CD4-positive, alpha-beta T cell treated with Interleukin-4 for 4 hours (primary cell): ENCODE data around the gene TMOD3.

Source experiments
- DNase-seq: peaks from one replicate; pipeline ENCODE4 v3.0.0-alpha.2; 2020

TMOD3 gene

DNA sequence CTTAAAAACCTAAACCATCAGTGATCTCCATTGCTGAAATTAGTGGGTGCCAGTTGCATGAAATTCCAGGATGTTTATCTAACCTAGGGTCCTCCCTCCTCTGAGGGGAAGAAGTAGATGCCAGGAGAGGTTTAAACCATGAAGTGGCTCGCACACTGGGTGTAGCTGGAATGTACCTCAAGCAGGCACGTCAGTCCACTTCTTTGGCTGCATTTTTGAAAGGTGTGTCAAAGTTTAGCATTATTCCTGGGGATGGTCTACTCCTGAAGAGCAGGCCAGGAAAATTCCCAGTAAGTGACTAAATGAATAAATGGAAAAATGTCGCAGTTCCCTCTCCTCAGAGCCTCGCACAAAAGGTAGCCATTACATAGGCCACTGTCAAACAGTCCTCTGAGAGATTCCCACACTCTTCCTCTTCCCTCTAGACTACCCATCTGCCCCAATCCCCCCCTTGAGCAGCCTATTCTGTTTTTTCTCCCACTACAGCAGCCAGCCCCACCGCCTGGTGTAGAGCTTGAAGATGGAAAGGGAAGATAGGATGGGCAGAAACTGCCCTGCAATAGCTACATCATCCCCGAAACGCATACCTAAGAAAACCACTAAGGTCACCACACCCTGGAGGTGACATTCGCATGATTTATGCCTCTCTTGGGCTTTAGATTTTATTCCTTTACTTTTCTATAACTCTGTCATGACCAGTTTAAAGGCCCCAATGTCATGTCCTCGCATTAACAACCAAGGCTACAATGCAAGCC lies 655 bp upstream of the TMOD3 start:
- no peak for DNase-seq

DNA sequence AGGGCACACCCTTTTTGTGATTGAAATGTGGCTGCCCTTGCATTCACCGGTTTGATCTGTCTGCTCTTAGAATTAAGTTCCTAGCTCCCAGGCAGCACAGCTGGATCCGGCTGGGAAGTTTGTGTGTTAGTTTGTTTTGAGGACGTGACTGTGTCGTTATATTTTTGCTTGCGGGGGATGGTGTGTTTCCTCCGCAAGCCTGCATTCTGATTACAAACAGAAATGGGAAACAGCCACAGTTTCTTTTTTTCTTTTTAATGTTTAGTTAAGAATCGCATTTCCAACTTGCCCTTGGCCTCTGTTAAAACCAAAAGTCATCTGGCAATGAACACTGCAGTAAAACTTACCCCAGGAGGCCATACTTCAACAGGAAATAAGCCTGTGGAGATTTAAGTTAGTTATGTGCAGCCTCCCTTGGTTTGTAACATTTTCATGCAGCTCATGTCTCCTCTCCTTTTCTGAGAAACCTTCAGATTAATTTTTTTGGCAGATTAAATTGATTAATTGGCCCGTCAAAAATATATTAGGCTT lies 888 bp downstream of the TMOD3 start:
- no peak for DNase-seq

DNA sequence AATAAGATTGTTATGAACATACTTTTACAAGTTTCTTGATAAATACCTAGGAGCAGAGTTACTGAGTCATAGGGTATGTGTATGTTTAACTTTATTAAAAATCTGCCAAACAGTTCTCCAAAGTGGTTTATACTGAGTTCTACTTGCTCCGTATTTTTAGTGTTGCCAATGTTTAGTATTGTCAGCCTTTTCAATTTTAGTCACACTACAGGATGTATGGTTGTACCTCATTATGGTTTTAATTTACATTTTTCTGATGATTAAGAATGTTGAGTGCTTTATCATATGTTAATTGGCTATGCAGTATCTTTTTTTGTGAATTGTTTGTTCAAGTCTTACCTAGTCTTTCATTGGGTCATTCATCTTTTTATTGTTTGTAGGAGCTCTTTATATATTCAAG lies 4.3 kb downstream of the TMOD3 start:
- no peak for DNase-seq

DNA sequence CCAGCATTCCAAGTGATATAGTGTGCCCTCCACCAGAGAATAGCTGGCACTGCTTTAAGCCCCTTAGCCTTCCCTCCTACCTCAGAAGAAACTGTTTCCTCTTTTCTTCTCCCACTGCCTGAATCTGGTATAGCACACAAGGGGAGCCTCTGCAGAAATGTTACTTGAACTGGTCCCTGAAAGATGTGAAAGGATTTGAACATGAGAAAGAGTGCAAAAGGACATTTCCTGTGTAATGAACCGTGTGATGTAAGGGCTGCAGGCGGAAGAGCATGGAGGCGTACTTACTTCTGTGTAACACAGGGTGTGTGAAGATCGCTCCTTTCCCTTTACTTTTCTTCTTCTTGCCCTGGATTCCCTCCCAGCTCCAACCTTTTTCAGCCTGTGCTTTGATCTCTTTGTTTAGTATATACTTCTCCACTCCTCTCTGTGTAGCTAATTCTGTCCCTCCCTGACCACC lies 8.4 kb downstream of the TMOD3 start:
- no peak for DNase-seq

DNA sequence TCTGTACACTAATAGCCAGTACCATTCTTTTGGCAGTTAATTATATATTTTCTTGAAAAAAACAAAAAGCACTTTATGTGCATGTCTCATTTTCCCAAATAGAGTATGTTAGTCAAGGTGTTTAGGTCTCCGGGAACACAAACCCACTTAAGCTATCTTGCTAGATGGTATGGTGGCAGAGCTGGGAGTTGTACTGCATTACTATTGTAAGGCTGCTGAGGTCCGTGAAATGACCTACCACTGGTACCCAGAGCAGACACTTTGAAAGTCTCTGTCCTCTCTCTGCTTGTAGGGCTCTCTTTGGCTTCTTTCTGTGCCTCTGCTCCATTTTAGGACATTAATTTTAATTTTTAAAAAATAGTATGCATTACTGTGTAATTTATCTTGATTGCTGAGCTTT lies 8.8 kb downstream of the TMOD3 start:
- no peak for DNase-seq

DNA sequence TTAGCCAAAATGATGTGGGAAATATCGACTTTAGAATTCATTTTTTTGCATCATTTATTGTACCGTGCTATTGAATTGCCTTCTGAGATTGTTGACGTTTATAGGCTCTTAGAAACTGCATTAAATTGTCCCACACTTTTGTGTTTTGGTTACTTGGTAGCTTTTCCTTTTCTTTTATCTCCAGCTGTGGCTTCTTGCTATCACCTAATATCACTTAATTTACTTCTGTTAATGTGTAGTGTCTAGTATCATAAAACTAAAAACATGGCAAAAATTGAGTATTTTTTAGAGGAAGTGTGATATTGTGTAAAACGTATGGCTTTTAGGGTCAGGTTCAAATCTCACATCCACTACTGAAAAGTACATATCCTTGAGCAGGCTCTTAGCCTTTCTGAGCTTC lies 11.2 kb downstream of the TMOD3 start:
- DNase-seq = no peak

DNA sequence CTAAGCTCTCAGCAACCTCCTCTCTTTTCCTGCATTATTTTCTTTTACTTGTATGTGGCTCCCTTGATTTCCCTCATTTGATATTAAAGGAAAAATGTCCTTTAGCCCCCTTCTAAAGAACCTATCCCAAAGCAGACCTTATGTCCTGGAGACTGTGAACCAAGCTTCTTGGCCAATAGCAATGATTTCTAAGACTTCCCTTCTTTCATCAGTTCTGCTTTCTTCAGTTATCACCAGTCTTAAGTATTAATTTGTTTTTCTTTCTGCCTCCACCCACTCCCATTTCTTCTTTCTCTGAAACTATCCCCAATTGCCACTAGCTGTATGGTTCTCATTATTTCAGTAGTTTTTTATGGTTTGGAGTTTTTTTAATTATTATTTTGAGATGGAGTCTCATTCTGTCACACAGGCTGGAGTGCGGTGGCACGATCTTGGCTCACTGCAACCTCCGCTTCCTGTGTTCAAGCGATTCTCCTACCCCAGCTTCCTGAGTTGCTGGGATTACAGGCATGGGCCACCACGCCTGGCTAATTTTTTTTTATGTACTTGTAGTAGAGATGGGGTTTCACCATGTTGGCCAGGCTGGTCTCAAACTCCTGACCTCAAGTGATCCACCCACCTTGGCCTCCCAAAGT lies 12.1 kb downstream of the TMOD3 start:
- DNase-seq = no peak

DNA sequence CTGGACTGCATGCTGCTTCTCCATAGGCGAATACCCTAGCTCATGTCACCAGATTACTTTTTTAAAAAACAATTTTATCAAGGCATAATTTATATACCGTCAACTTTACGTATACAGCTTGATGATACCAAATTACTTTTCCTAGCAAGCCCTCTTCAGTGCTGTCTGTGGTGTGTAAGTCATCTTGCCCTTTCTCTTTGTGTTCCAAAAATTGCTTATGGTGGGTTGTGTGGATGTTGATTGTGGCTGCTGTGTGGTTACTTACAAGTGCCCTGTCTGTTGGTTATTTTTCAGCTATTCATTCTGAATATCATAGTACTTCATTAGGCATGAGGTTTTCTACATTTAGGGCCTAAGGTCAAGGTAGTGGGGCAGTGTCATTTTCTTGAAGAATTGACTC lies 12.8 kb downstream of the TMOD3 start:
- DNase-seq = no peak

DNA sequence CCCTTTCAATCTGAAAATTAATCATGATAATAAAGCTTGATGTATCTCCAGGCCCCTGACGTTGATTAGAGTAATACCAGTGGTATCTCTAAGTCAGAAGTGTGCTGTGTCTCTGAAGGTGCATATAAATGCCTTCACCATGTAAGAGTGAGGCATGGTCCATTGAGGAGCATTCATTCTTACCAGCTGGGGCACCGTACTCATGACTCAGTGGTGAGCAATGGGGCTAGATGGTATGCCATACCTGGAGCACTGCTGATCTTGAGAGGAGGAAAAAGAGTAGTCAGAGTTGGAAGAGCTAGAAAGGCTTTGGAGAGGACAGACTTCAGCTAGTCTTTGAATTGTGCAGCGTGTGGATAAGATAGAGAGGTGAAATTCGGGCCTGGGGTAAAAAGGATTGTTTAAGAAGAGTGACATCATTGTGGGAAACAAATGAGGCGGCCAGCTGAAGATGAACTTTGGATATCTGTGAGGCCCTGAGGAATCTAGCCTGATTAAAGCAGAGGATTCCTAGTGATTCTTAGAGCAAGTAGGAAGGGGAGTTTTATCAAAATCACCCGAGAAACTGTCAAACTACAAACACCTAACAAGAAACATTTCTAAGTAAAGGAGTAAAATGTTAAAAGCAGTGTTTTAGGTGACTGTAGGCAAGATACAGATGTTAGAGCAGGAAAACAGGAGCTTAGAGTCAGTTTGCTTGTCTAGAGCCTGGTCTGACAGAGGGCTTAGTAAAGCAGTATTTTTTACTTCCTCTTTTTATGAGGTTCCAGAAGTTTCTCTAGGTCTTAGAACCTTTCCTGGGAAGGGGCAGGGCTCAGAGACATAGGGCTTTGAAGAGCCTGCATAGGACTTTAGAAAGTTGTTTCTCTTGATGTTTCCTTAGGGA lies 13.6 kb downstream of the TMOD3 start:
- no peak for DNase-seq

DNA sequence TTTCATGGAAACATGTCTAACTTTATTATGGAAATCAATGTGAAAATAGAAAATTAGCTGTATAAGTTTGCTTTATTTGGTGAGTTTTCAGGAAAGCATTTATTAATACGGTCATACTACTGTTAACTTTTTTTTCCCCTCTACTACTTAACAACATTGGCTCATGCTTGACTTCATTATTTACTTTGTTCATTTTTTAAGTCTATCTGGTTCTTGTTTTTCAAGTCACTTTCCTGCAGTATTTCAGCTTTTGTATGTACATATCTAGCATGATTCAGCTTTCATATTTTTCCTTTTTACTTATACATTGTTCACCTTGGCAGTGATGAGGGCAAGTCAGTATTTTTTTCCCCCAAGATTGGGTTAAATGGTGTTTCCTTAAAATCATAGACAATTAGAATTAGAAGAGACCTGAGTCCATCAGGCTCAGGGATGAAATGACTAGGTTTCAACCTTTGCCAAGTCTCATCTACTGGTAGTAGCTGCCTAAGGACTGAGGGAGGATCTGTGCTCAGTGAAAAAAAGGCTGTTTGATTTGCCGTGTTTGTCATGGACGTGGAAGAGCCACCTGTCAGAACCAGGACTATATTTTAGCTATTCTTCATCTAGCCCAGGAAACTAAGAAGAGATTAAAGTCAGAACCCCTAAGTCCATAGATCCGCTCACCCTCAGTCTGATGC lies 15.4 kb downstream of the TMOD3 start:
- DNase-seq = no peak

DNA sequence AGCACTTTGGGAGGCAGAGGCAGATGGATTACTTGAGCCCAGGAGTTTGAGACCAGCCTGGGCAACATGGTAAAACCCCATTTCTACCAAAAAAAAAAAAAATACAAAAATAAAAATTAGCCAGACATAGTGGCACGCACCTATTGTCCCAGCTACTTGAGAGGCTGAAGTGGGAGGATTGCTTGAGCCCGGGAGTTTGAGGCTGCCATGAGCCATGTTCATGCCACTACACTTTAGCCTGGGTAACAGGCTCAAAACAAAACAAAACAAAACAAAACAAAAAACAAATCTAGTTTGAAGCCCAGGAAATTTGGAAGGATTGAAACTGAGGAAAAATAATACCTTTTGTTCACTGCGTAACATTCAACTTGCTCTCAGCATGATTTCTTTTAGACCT lies 16.6 kb downstream of the TMOD3 start:
- no peak for DNase-seq

DNA sequence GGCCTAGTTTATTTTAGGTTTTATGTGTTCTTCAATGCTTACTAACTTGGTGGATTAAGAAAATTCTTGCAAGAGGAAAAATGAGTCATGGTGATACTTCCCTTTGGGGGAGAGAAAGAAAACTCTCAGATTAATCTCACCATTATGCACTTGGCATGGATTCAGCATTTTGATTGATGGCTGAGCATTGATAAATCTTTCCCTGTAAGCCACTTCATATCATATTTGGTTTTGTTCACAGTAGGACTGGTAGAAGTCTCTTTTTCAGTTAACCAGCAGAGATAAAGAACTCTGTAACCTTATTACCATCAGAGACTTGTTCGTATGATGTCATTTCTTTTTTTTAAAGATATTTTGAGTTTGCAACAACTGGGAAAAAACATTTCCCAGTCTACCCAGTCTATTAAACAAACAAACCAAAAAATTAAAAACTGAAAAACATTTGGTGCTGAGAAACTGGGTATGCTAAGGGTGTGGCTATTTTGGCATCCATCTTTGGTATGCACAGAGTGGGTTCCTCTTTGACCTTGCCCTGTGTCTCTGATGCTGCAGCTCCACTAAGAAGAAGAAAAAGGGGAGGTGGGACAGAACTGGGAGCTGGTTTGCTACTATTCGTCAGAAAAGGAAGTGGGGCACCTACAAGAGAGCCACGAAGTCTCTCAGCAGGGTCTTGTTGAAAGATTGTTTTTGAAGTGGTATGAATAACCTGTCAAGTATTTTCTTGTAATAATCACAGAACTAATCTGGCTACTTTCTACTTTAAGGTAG lies 17.2 kb downstream of the TMOD3 start:
- peak; percentile 35 for DNase-seq

DNA sequence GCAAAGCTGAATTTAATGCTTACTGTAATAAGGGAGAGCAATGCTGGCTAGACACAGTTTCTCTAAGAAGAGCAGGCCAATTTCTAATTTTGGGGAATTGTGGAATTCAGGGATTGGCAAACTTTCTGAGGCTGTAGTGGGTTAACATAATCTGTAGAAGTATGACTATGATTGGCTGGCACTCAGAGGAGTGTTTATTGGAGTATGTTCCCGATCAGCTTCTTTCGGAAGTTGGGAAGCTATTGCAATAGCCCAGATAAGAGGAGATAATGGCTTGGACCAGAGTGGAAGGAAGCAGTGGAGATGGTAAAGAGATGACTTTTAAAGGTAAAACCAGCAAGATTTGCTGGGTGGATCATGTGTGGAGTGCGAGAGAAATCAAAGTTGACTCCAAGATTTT lies 19.4 kb downstream of the TMOD3 start:
- DNase-seq = no peak

DNA sequence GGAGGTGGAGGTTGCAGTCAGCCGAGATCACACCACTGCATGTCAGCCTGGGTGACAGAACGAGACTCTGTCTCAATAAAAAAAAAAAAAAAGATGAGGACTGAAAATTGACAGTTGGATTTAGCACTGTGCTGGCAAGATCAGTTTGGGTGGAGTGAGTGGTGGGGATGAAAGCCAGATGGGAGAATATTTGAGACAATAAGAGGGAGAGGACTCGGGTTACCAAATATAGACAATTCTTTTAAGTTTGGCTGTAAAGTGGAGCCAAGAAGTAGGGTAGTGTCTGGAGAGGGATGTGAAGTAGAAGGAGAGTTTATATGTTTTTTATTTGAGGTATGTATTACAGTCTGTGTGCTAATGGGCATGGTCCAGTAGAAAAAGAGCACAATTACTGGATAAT lies 20.4 kb downstream of the TMOD3 start:
- no peak for DNase-seq

DNA sequence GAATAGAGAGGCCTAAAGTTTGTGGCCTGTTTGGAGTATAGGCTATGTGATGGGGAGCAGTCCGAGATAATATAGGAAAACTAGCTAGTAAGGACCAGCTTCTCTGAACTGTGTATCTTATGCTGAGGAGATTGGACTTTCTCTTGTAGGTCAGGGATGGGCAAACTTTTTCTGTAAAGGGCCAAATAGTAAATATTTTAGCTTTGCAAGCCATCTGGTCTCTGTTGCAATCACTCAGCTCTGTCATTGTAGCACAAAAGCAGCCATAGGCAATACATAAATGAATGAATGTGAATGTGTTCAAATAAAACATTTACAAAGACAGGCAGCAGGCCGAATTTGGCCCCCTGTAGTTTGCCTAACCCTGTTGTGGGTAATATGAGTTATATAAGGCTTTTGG lies 24.5 kb downstream of the TMOD3 start:
- DNase-seq = no peak

DNA sequence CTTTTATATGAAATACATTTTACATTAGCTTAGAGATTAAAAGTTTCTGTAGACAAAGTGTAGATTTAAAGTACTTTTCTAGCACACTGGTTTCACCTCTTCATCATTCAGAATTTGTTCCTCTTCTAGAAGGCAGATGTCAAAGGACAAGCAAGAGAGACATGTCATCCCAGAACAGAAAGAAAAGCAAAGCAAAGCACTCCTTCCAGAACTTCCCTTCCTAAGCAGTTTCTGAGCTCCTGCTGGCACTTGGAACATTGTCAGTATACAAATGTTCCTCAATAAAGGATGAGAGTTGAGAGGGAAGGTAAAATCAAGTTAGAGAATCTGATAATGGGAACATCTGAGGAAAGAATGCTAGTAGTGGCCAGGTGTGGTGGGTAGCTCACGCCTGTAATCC lies 26.2 kb downstream of the TMOD3 start:
- no peak for DNase-seq

DNA sequence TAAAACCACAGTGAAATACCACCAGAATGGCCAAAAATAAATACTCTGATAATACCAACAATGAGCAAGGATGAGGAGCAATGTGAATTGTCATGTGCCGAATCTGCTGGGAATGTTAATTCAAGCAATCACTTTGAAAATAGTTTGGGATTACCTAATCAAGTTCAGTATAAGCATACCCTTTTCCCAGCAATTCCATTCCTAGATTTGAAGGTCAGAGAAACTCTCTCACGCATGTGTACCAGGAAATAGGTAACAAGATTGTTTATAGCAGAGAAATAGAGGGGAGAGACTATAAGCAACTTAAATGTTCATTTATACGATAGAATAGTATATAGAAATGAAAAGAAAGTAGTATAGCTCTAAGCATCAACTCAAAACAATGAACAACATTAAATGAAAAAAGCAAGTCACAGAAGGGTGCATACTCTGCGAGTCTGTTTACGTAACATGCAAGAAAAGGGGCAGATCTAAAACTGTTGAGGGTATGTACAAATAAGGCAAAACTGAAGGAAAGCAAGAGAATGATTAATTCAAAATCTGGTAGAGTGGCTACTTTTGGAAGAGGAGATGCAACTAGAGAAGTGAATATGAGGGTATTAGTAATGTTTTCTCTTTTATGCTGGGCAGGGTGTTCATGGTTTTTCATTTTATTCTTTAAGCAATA lies 27.4 kb downstream of the TMOD3 start:
- no peak for DNase-seq

DNA sequence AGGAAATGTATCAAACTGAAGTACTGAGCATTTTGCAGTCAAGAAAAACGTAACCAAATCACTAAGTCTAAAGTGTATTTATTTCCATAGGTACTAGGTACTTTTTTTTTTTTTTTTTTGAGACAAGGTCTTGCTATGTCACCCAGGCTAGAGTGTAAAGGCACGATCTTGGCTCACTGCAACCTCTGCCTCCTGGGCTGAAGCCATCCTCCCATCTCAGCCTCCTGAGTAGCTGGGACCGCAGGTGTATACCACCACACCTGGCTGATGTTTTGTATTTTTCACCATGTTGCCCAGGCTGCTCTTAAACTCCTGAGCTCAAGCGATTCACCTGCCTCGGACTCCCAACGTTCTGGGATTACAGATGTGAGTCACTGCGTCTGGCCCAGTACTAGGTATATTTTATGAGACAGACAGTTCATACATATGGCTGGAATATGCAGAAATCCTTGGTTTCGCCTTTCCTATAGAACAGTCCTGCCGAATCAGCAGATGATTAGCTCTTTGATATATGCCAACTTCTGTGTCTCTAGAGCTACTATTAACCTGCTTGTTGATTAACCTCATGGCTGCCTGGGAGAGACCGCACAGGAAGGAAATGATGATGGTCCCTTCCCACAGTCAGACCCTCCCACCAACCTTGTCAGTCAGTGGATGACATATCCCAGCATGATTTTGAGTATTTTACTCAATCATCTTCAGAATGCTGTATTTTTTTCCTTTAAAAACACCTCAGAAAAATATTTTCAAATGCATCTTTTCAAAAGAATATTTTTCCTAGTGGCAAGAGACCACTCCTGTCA lies 32.3 kb downstream of the TMOD3 start:
- peak; percentile 73 for DNase-seq

DNA sequence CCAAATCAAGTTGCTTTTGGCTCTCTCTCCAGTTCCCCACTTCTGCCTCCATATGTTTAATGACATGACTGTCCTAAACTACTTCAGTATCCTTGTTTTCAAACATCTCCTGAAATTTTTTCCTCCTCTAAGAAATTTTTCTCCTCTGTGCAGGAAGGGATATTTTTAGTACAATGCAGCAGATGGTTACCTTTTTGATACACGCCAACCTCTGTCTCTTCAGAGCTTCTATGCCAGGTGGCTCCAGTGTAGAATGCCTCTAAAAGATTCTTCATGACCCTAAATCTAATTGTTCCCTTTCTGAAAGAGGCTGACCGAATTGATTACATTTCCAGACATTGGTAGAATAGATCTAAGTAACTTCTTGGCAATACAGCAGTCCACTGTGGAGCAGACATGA lies 33.7 kb downstream of the TMOD3 start:
- DNase-seq = no peak

DNA sequence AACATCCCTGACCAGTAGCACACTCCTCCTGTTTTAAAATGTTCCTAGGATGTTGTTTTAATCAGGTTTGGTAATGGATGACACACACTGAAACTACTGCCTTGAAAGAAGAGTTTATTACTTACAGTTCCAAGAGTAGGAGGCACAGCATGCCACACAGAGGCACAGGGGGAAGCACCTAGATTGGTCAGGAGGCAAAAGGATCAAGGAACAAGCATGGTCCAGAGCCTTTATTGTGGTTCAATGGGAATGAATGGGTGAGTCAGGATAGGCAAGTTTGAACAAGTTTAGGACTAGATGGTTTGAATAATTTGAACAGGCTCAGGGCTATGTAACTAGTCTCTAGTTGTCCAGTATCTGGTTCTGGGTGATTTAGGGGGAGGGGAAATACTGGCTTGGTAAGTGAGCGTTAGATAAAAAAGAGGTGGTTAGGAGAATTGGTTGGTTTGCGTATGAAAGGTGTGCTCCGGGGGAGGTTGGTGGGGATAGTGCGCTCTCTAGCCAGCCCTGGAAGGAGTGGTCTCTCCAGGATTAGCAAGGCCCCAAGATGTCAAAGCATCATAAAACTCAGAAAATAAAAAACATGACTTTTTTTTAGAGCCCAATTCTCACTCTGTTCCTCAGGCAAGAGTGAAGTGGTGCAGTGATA lies 35.1 kb downstream of the TMOD3 start:
- DNase-seq = no peak
